Stomach (tissue), 9 donors: ENCODE results near the gene ANXA2R. TPM values are rescaled to one million over a fixed set of nuclear protein-coding genes. Genes with fewer than 3 reads are reported as not detected.
A peak's percentile ranks its signal among the peaks of the same experiment; 100 is the strongest.

ENCODE experiments used
- DNase-seq, 2 donors: peaks; one replicate each; pipeline versions ENCODE4 v3.0.0 to v3.0.0-alpha.2; 2013 to 2019
- H3K27ac ChIP-seq, 5 donors: fragments of 200-600 bp in 4 of 5; sonication (generic) in 4 of 5; one replicate each; pipeline ENCODE4 v1.5.1; 2013 to 2019; ENCODE audit warnings: mild to moderate bottlenecking in 1 of 5, moderate library complexity in 1 of 5
- H3K27me3 ChIP-seq, 3 donors: fragments of 200-600 bp; sonication (generic); one replicate each; pipeline ENCODE4 v1.5.1; 2017 to 2019; ENCODE audit warnings: mixed run types in 1 of 3
- H3K36me3 ChIP-seq, 4 donors: fragments of 200-600 bp; sonication (generic); 1 replicate in 3 of 4; 2 replicates in 1 of 4; pipeline ENCODE4 v1.5.1; 2016 to 2019
- H3K4me1 ChIP-seq, 4 donors: fragments of 200-600 bp; sonication (generic); one replicate each; pipeline ENCODE4 v1.5.1; 2016 to 2019
- H3K4me3 ChIP-seq, 4 donors: fragments of 200-600 bp; sonication (generic) in 3 of 4; one replicate each; pipeline ENCODE4 v1.5.1; 2016 to 2019; ENCODE audit warnings: mild to moderate bottlenecking in 1 of 4
- H3K9me3 ChIP-seq, 4 donors: fragments of 200-600 bp; sonication (generic); one replicate each; pipeline ENCODE4 v1.5.1; 2016 to 2019
- CTCF ChIP-seq, 7 experiments: fragments of 450-650 bp in 4 of 7; fragments of 200-600 bp in 3 of 7; sonication (generic) in 3 of 7; IDR thresholded peaks; one replicate each; pipeline ENCODE4 v1.5.1; 2016 to 2019; ENCODE audit warnings: antibody characterized with exemption in 7 of 7, control low read depth in 2 of 7, mild to moderate bottlenecking in 1 of 7
- EP300 ChIP-seq: sonication (generic); formaldehyde crosslinking; IDR thresholded peaks from one replicate; pipeline ENCODE4 v1.6.1; 2017; ENCODE audit warnings: antibody characterized with exemption
- POLR2A ChIP-seq, 4 donors: fragments of 450-650 bp; IDR thresholded peaks; one replicate each; pipeline ENCODE4 v1.6.1; 2016; ENCODE audit warnings: antibody characterized with exemption in 4 of 4, control low read depth in 2 of 4, mild to moderate bottlenecking in 1 of 4, moderate library complexity in 1 of 4
- POLR2AphosphoS5 ChIP-seq, 3 donors: sonication (generic); formaldehyde crosslinking; IDR thresholded peaks; one replicate each; pipeline ENCODE4 v1.6.1; 2016; ENCODE audit warnings: antibody characterized with exemption in 3 of 3
- WGBS, 5 donors: extraction: QIAGEN DNeasy Blood & Tissue Kit in 3 of 5; methylation state at CpG; one replicate each; pipeline versions ENCODE4 v1.1.5 to v1.1.7; 2013 to 2018; 5-methylcytosine and 5-hydroxymethylcytosine counted together
- intact Hi-C: fragments of 100-400 bp; cut with DNase I; formaldehyde crosslinking; loops from one replicate; pipeline ENCODE4 v1.15.1; 2023; ENCODE audit warnings: low total_unique reads
- polyA plus RNA-seq, 3 donors: library from polyadenylated mRNA; stranded (reverse); fragments of 200-250 nt; gene quantifications; one replicate each; pipeline ENCODE4 v1.2.3, GENCODE V29; 2013
- total RNA-seq, 5 donors: library from RNA; depleted of rRNA; stranded (reverse); fragments of >200 nt; gene quantifications; one replicate each; pipeline versions ENCODE4 v1.1.0 to v1.2.3, GENCODE V29; 2014 to 2016
- donor health status: healthy with polysubstance abuse.
- donor health status: Bipolar disorder and iron deficiency.
- donor health status: healthy.

ANXA2R gene
- total and polyA plus RNA-seq, 8 donors, result 0.76 to 7.5 (median 2.2) TPM; not detected in 1

GRCh38 chr5:43024217-43024616 lies 15.9 kb downstream of the ANXA2R start:
- DNase-seq, result no peak
- H3K27me3 ChIP-seq, result peaks cover 0 to 74% (median 23%) of the 10 kb centered on the region in 3 donors
- intact Hi-C loops, result no loop called here
- no peaks in the 10 kb centered on the region for H3K36me3 ChIP-seq
- no peak overlapping the region for H3K4me3 ChIP-seq
- H3K9me3 ChIP-seq, result no peaks in the 10 kb centered on the region
- WGBS, 5 donors, result 62 to 75% (median 66%) methylated on average over 6 of the region's 6 CpGs
- H3K27ac ChIP-seq, result no peak overlapping the region
- no peak for TF ChIP-seq POLR2A (IDR thresholded peaks at IDR 0.05)
- no peak for TF ChIP-seq POLR2AphosphoS5 (IDR thresholded peaks at IDR 0.05)
- TF ChIP-seq CTCF (IDR thresholded peaks at IDR 0.05), result no peak
- TF ChIP-seq EP300, result no peak
- H3K4me1 ChIP-seq, result peaks cover 0 to 11% (median 6%) of the 10 kb centered on the region in 4 donors

DNA sequence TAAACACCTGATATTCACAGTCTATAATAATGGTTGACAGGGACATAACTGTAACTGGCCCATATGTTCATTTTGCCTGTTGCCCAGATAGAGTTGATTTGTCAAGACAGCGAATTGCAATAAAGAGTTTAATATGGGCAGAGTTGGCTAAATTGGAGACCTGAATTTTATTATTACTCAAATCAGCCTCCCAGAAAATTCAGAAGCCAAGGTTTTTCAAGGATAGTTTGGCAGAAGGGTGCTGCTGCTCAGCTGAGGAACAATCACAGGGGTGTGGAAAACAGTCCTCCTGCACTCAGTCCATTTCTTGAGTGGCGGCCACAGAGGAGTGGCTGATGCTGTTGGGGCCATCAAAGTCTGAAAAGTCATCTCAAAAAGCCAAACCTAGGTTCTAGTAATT lies 19.0 kb downstream of the ANXA2R start:
- no peak overlapping the region for H3K27ac ChIP-seq
- WGBS, 5 donors, result 71 to 88% (median 77%) methylated on average over 2 of the region's 2 CpGs
- peaks cover 3 to 34% (median 13%) of the 10 kb centered on the region in 4 donors for H3K4me1 ChIP-seq
- H3K36me3 ChIP-seq, result no peaks in the 10 kb centered on the region
- peaks cover 8 to 97% (median 43%) of the 10 kb centered on the region in 3 donors for H3K27me3 ChIP-seq
- peaks cover 0 to 9% (median 2%) of the 10 kb centered on the region in 4 donors for H3K9me3 ChIP-seq
- no peak for DNase-seq
- no peak overlapping the region for H3K4me3 ChIP-seq
- TF ChIP-seq POLR2AphosphoS5 (IDR thresholded peaks at IDR 0.05) (no peak), POLR2A (IDR thresholded peaks at IDR 0.05) (no peak), EP300 (no peak), CTCF (IDR thresholded peaks at IDR 0.05) (no peak)
- intact Hi-C loops, result no loop called here

GRCh38 chr5:43020399-43020746 lies 19.7 kb downstream of the ANXA2R start:
- no peak for DNase-seq
- Histone ChIP-seq H3K27me3 (peaks cover 8 to 100% (median 43%) of the 10 kb centered on the region in 3 donors), H3K36me3 (no peaks in the 10 kb centered on the region), H3K27ac (peak overlapping the region; percentile 6 to 97 (median 89)), H3K4me3 (peak overlapping the region; percentile 37 to 48 (median 40)), H3K9me3 (peaks cover 0 to 9% (median 2%) of the 10 kb centered on the region in 4 donors), H3K4me1 (peaks cover 3 to 36% (median 13%) of the 10 kb centered on the region in 4 donors)
- TF ChIP-seq EP300 (no peak), POLR2A (IDR thresholded peaks at IDR 0.05) (no peak), POLR2AphosphoS5 (IDR thresholded peaks at IDR 0.05) (no peak), CTCF (IDR thresholded peaks at IDR 0.05) (no peak)
- intact Hi-C loops, result no loop called here
- WGBS, 5 donors, result 9 to 22% (median 16%) methylated on average over 11 of the region's 11 CpGs

- H3K4me1 ChIP-seq, result peaks cover 3 to 36% (median 13%) of the 10 kb centered on the region in 4 donors
- intact Hi-C loops, result no loop called here
- peaks cover 0 to 9% (median 2%) of the 10 kb centered on the region in 4 donors for H3K9me3 ChIP-seq
- peak overlapping the region; percentile 35 to 97 (median 89) for H3K27ac ChIP-seq
- peaks cover 8 to 98% (median 43%) of the 10 kb centered on the region in 3 donors for H3K27me3 ChIP-seq
- peak overlapping the region; percentile 37 to 48 (median 40) for H3K4me3 ChIP-seq
- TF ChIP-seq POLR2AphosphoS5 (IDR thresholded peaks at IDR 0.05), result peak in 2 of 3 donors; percentile 45 to 64
- TF ChIP-seq EP300, result no peak
- TF ChIP-seq CTCF (IDR thresholded peaks at IDR 0.05), result peak in 3 of 7 experiments; percentile 31 to 55 (median 41)
- no peaks in the 10 kb centered on the region for H3K36me3 ChIP-seq
- WGBS, 5 donors, result 11 to 19% (median 17%) methylated on average over 39 of the region's 39 CpGs
- peak; percentile 74 to 91 for DNase-seq
Observed at GRCh38 chr5:43019614-43020398, 20.3 kb downstream of the ANXA2R start.
